Kidney (tissue), 14 donors: ENCODE data around the gene ZDHHC7. TPM values are rescaled to one million over a fixed set of nuclear protein-coding genes. Genes with fewer than 3 reads are reported as not detected.

Experiments
- DNase-seq, 5 donors: peaks; one replicate each; pipeline ENCODE4 v3.0.0-alpha.2; 2013 to 2020
- FAIRE-seq: peaks from 2 replicates; lab custom pipeline; 2012; peaks lifted over from hg19 to GRCh38; lab: Jason Lieb, UNC
- H3K27ac ChIP-seq, 2 donors: one replicate each; pipeline ENCODE4 v1.7.0; 2013; ENCODE audit warnings: low read depth in 2 of 2, low read length in 2 of 2, inconsistent platforms in 1 of 2
- H3K27me3 ChIP-seq: one replicate; pipeline ENCODE4 v1.7.1; 2013; ENCODE audit warnings: low read length, inconsistent platforms; ENCODE audit not compliant: control insufficient read depth, insufficient read depth
- H3K36me3 ChIP-seq, 3 donors: one replicate each; pipeline versions ENCODE4 v1.7.0 to v1.7.1; 2013; ENCODE audit warnings: low read length in 3 of 3, control low read depth in 1 of 3, inconsistent platforms in 1 of 3; ENCODE audit not compliant: insufficient read depth in 3 of 3, control insufficient read depth in 2 of 3
- H3K4me1 ChIP-seq, 3 donors: one replicate each; pipeline versions ENCODE4 v1.7.0 to v1.7.1; 2013; ENCODE audit warnings: low read length in 3 of 3, inconsistent platforms in 1 of 3, low read depth in 1 of 3; ENCODE audit not compliant: control insufficient read depth in 2 of 3, insufficient read depth in 2 of 3
- H3K4me3 ChIP-seq, 3 donors: one replicate each; pipeline versions ENCODE4 v1.7.0 to v1.8.1; 2013; ENCODE audit warnings: low read length in 3 of 3, control low read depth in 1 of 3, inconsistent platforms in 1 of 3
- H3K9ac ChIP-seq, 3 donors: one replicate each; pipeline versions ENCODE4 v1.7.0 to v1.7.1; 2013; ENCODE audit warnings: low read length in 3 of 3, control low read depth in 1 of 3, inconsistent platforms in 1 of 3
- H3K9me3 ChIP-seq, 3 donors: one replicate each; pipeline versions ENCODE4 v1.7.0 to v1.7.1; 2013; ENCODE audit warnings: low read length in 3 of 3, control low read depth in 1 of 3, inconsistent platforms in 1 of 3; ENCODE audit not compliant: control insufficient read depth in 2 of 3, insufficient read depth in 1 of 3
- CTCF ChIP-seq: IDR thresholded peaks from 3 replicates; pipeline ENCODE4 v1.5.1; 2012; ENCODE audit warnings: mild to moderate bottlenecking, moderate library complexity, borderline replicate concordance; ENCODE audit not compliant: insufficient read depth; ENCODE audit errors: extremely low read depth
- intact Hi-C: fragments of 100-400 bp; cut with DNase I; formaldehyde crosslinking; loops from one replicate; pipeline ENCODE4 v1.11.1; 2022
- polyA plus RNA-seq: library from polyadenylated mRNA; stranded (reverse); fragments of 350-450 nt; fragmentation: Illumina TruSeq; extraction: RNeasy Lipid Tissue Mini Kit (QIAGEN cat#74804); gene quantifications from one replicate; pipeline ENCODE4 v1.2.3, GENCODE V29; 2014; ENCODE audit warnings: low read depth, low replicate concordance; ENCODE audit not compliant: insufficient read depth
- total RNA-seq: library from RNA; stranded (reverse); fragmentation: NEBNext Ultra II Directional; extraction: Animal tissue kit (Norgen Biotek cat#: 25700); gene quantifications from one replicate; pipeline ENCODE4 v1.2.1, GENCODE V29; 2021
- donor health status: control.
- donor health status: control.
- donor health status: control.
- donor health status: control.
- donor health status: control.
- donor health status: DM: yes; HTN: yes; CAD: no.
- donor health status: Normal renal cell carcinoma (clear cell type).

ZDHHC7 gene
- total and polyA plus RNA-seq, 2 donors from 2014 or later: 23.4 to 54.4 TPM

DNA sequence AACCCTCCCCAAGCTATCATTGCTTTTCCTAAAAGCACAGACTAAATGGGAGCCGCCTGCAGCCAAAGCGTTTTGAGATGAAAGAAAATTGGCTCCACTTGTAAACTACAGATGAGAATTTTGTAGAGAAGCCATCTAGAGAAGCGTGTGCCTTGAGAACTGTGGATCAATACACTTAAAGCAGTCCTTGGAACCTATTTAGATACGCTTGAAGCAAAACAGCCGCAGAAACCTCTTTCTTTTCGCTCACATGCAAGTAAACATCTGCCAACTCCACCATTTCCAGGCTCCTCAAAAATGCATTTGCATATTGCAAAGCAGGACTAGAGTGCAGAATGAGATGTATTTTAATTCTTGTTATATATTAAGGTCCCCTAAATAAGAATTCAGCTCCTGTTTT, 29.4 kb upstream of the ZDHHC7 start:
- no peaks in the 10 kb centered on the region for H3K9me3 ChIP-seq
- H3K4me3 ChIP-seq: no peak overlapping the region
- intact Hi-C loops: no loop called here
- H3K9ac ChIP-seq: no peak overlapping the region
- TF ChIP-seq CTCF: no peak
- no peak for DNase-seq
- no peaks in the 10 kb centered on the region for H3K27me3 ChIP-seq
- H3K4me1 ChIP-seq: no peaks in the 10 kb centered on the region
- no peak overlapping the region for H3K27ac ChIP-seq
- H3K36me3 ChIP-seq: no peaks in the 10 kb centered on the region
- FAIRE-seq: no peak

- H3K9me3 ChIP-seq: no peaks in the 10 kb centered on the region
- H3K4me3 ChIP-seq: no peak overlapping the region
- no peaks in the 10 kb centered on the region for H3K4me1 ChIP-seq
- no peaks in the 10 kb centered on the region for H3K36me3 ChIP-seq
- H3K27me3 ChIP-seq: no peaks in the 10 kb centered on the region
- DNase-seq: no peak
- H3K9ac ChIP-seq: no peak overlapping the region
- no peak overlapping the region for H3K27ac ChIP-seq
- intact Hi-C loops: no loop called here
- TF ChIP-seq CTCF: no peak
- no peak for FAIRE-seq
These were observed 26.4 kb upstream of the ZDHHC7 start for GRCh38 chr16:85037721-85038120.

DNA sequence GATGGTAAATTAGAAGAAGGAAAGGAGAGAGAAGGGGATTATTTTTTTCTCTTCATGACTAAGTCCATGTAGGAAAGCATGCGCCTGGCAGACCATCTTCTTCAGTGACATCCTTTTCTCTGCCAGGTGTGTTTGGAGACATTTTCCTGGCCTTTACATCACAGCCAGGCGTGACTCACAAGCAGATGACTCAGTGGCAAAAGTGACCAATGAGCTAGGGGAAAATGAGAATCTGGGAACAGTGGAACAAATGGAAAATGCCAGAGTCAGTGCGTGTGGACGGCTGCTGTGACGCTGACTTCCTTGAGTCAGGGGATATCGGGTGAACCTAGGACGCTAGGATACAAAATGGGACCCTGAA, 25.7 kb upstream of the ZDHHC7 start:
- DNase-seq: no peak
- H3K9ac ChIP-seq: no peak overlapping the region
- no peaks in the 10 kb centered on the region for H3K9me3 ChIP-seq
- FAIRE-seq: no peak
- H3K4me3 ChIP-seq: no peak overlapping the region
- TF ChIP-seq CTCF: no peak
- H3K27ac ChIP-seq: no peak overlapping the region
- intact Hi-C loops: no loop called here
- H3K27me3 ChIP-seq: no peaks in the 10 kb centered on the region
- H3K4me1 ChIP-seq: no peaks in the 10 kb centered on the region
- no peaks in the 10 kb centered on the region for H3K36me3 ChIP-seq

DNA sequence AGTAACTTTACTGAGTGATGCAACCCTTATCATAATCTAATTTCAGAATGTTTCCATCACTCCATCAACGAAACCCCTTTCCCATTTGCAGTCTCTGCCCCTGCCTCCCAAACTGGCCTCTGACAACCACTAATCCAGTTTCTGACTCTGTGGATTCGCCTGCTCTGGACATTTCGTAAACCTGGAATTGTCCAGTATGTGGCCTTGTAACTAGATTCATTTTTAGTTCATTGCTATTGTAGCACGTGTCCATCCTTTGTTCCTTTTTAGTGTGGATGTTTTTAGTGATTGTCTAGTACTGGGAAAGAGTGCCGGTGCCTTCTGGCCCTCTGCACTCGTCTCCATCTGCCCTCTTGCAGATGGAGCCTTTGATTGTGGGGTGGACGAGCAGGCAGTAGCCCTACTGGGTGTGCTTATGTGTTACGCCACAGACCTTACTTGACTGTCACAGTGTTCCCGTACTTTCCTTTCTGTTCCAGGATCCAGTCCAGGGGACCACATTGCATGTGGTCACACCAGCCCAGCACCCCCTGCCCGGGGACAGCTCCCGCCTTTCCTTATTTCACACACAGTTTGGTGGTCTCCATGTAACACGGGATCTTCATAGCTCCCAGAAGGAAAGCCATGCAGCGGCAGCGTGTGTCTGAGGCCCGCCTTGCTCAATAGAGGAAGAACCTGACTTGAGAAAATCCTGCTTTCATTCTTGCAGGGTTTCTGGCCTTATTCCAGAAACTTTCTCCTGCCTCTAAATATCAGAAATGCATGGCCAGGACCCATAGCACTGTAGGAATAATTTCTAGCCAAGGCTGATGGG, 25.1 kb upstream of the ZDHHC7 start:
- H3K27me3 ChIP-seq: no peaks in the 10 kb centered on the region
- FAIRE-seq (no peak), DNase-seq (no peak)
- no peaks in the 10 kb centered on the region for H3K4me1 ChIP-seq
- no peaks in the 10 kb centered on the region for H3K9me3 ChIP-seq
- no peak overlapping the region for H3K9ac ChIP-seq
- H3K4me3 ChIP-seq: no peak overlapping the region
- no peaks in the 10 kb centered on the region for H3K36me3 ChIP-seq
- H3K27ac ChIP-seq: no peak overlapping the region
- intact Hi-C loops: no loop called here
- no peak for TF ChIP-seq CTCF
